HCT116 (cell line): ENCODE measurements around the gene GNG12. TPM values are rescaled to one million over a fixed set of nuclear protein-coding genes. Genes with fewer than 3 reads are reported as not detected.

Source experiments
- ATAC-seq: fragments of 200-7000 bp; cut with Tn5 transposase; 2 replicates; pipeline ENCODE4 v1.9.1; 2020; ENCODE audit warnings: mild to moderate bottlenecking, moderate library complexity
- BruUV-seq: library from RNA; stranded (reverse); fragments of 400-500 nt; replicated peaks from 2 replicates; lab custom pipeline; 2021; lab: Mats Ljungman, UMichigan
- CTCF ChIA-PET: fragments of 300-600 bp; sonication (Branson Sonifier 250); formaldehyde crosslinking; loops from one replicate; lab custom pipeline; 2021; ENCODE audit warnings: antibody characterized with exemption; lab: Charles Lee
- POLR2A ChIA-PET: fragments of 300-600, 350-600 bp; sonication (Branson Sonifier 250); formaldehyde crosslinking; loops from one replicate; lab custom pipeline; 2021; ENCODE audit warnings: antibody characterized with exemption; lab: Charles Lee
- RAD21 ChIA-PET, 2 experiments: fragments of 300-600 bp; sonication (Branson Sonifier 250); formaldehyde crosslinking; loops; one replicate each; lab custom pipeline; 2023; ENCODE audit warnings: low total read pairs in 2 of 2; ENCODE audit not compliant: uncharacterized antibody in 2 of 2, unreplicated experiment in 2 of 2, low non-redundant PET in 1 of 2; lab: Charles Lee
- DNase-seq: peaks from one replicate; pipeline ENCODE4 v3.0.0-alpha.2; 2010; ENCODE audit warnings: low read depth, low spot score
- H2AFZ ChIP-seq: fragments of 200-600 bp; shearing (Covaris generic), sonication (generic); 2 replicates; pipeline ENCODE4 v1.6.1; 2017; ENCODE audit warnings: low read depth, mixed run types, mixed read lengths, antibody characterized with exemption, low read length; ENCODE audit not compliant: poor library complexity, severe bottlenecking
- H3K27ac ChIP-seq: 2 replicates; pipeline ENCODE4 v1.5.1; 2012; ENCODE audit warnings: low read depth, low read length
- H3K27me3 ChIP-seq: fragments of 200-600 bp; sonication (generic); 2 replicates; pipeline ENCODE4 v1.6.1; 2016; ENCODE audit warnings: mixed run types, low read length, mixed read lengths; ENCODE audit not compliant: insufficient read depth
- H3K36me3 ChIP-seq, 2 experiments: fragments of 200-500 bp in 1 of 2; fragments of 200-600 bp in 1 of 2; sonication (Bioruptor generic) in 1 of 2; sonication (generic) in 1 of 2; 2 replicates each; pipeline versions ENCODE4 v1.5.1 to v1.6.1; 2014 to 2016; ENCODE audit warnings: low read length in 2 of 2, inconsistent platforms in 1 of 2, mixed read lengths in 1 of 2, mixed run types in 1 of 2; ENCODE audit not compliant: insufficient read depth in 2 of 2, control insufficient read depth in 1 of 2
- H3K4me1 ChIP-seq, 2 experiments: fragments of 200-600 bp in 1 of 2; sonication (generic) in 1 of 2; 2 replicates each; pipeline versions ENCODE4 v1.5.1 to v1.6.1; 2012 to 2017; ENCODE audit warnings: low read length in 2 of 2, inconsistent platforms in 1 of 2, mild to moderate bottlenecking in 1 of 2, mixed read lengths in 1 of 2, mixed run types in 1 of 2, moderate library complexity in 1 of 2; ENCODE audit not compliant: insufficient read depth in 2 of 2, control insufficient read depth in 1 of 2
- H3K4me2 ChIP-seq: fragments of 200-600 bp; sonication (generic); 2 replicates; pipeline ENCODE4 v1.6.1; 2017; ENCODE audit warnings: mixed run types, low read length, mixed read lengths
- H3K4me3 ChIP-seq, 2 experiments: fragments of 200-600 bp in 1 of 2; sonication (generic) in 1 of 2; replicated peaks in 1 of 2; 2 replicates each; pipeline ENCODE4 v1.5.1; 2011 to 2016; ENCODE audit warnings: low read length in 2 of 2, control low read depth in 1 of 2, low read depth in 1 of 2, mild to moderate bottlenecking in 1 of 2, mixed read lengths in 1 of 2, mixed run types in 1 of 2
- H3K79me2 ChIP-seq: fragments of 200-600 bp; sonication (generic); 2 replicates; pipeline ENCODE4 v1.6.1; 2017; ENCODE audit warnings: mild to moderate bottlenecking, mixed run types, low read length, moderate library complexity, mixed read lengths; ENCODE audit not compliant: insufficient read depth
- H3K9ac ChIP-seq: fragments of 200-600 bp; sonication (generic); 2 replicates; pipeline ENCODE4 v1.6.1; 2016; ENCODE audit warnings: low read length, mixed read lengths
- H3K9me2 ChIP-seq: fragments of 200-600 bp; sonication (generic), shearing (Covaris generic); 2 replicates; pipeline ENCODE4 v1.6.1; 2017; ENCODE audit warnings: mixed run types, mild to moderate bottlenecking, moderate library complexity; ENCODE audit not compliant: insufficient read depth
- H3K9me3 ChIP-seq, 2 experiments: fragments of 200-500 bp in 1 of 2; fragments of 200-600 bp in 1 of 2; sonication (Bioruptor generic) in 1 of 2; sonication (generic) in 1 of 2; 2 replicates each; pipeline ENCODE4 v1.6.1; 2014 to 2017; ENCODE audit warnings: low read length in 2 of 2, mixed read lengths in 2 of 2, inconsistent platforms in 1 of 2, low read depth in 1 of 2, mild to moderate bottlenecking in 1 of 2, mixed run types in 1 of 2, moderate library complexity in 1 of 2; ENCODE audit not compliant: control insufficient read depth in 1 of 2, insufficient read depth in 1 of 2
- H4K20me1 ChIP-seq: fragments of 200-600 bp; sonication (generic), shearing (Covaris generic); 2 replicates; pipeline ENCODE4 v1.6.1; 2017; ENCODE audit warnings: mixed run types, mild to moderate bottlenecking, moderate library complexity; ENCODE audit not compliant: insufficient read depth
- CBX3 ChIP-seq: IDR thresholded peaks from 2 replicates; pipeline ENCODE4 v1.6.1; 2012; ENCODE audit warnings: low read depth
- CEBPB ChIP-seq: IDR thresholded peaks from 2 replicates; pipeline ENCODE4 v1.6.1; 2012; ENCODE audit warnings: low read depth
- EGR1 ChIP-seq: IDR thresholded peaks from 2 replicates; pipeline ENCODE4 v1.6.1; 2012; ENCODE audit warnings: low read depth
- ELF1 ChIP-seq: IDR thresholded peaks from 2 replicates; pipeline ENCODE4 v1.6.1; 2012; ENCODE audit warnings: low read depth, borderline replicate concordance
- EZH2 ChIP-seq: fragments of 200-600 bp; sonication (generic); IDR thresholded peaks from 2 replicates; pipeline ENCODE4 v1.6.1; 2017; ENCODE audit warnings: antibody characterized with exemption, mixed run types
- EZH2phosphoT487 ChIP-seq: fragments of 200-600 bp; IDR thresholded peaks from 2 replicates; pipeline ENCODE4 v1.6.1; 2018; ENCODE audit warnings: antibody characterized with exemption, borderline replicate concordance
- FOSL1 ChIP-seq: IDR thresholded peaks from 2 replicates; pipeline ENCODE4 v1.6.1; 2012; ENCODE audit warnings: low read depth
- POLR2A ChIP-seq: IDR thresholded peaks from 2 replicates; pipeline ENCODE4 v1.7.0; 2011; ENCODE audit warnings: borderline replicate concordance; ENCODE audit not compliant: insufficient read depth, insufficient read length; ENCODE audit errors: extremely low read depth
- RAD21 ChIP-seq: IDR thresholded peaks from 2 replicates; pipeline ENCODE4 v1.6.1; 2012; ENCODE audit warnings: low read depth, mild to moderate bottlenecking
- SIN3A ChIP-seq: IDR thresholded peaks from 2 replicates; pipeline ENCODE4 v1.6.1; 2012; ENCODE audit warnings: low read depth
- SRF ChIP-seq: IDR thresholded peaks from 2 replicates; pipeline ENCODE4 v1.6.1; 2012; ENCODE audit warnings: low read depth
- YY1 ChIP-seq: IDR thresholded peaks from 2 replicates; pipeline ENCODE4 v1.6.1; 2011; ENCODE audit warnings: low read length, low read depth, moderate library complexity, mild to moderate bottlenecking; ENCODE audit not compliant: insufficient replicate concordance; ENCODE audit errors: extremely low read depth
- ZFX ChIP-seq: fragments of 450-650 bp; IDR thresholded peaks from 2 replicates; pipeline ENCODE4 v1.6.1; 2017
- ZNF274 ChIP-seq: fragments of 200-500 bp; sonication (Bioruptor generic); IDR thresholded peaks from 2 replicates; pipeline ENCODE4 v1.6.1; 2014; ENCODE audit warnings: mild to moderate bottlenecking, low read depth, low read length, inconsistent platforms
- intact Hi-C: fragments of 100-400 bp; cut with micrococcal nuclease; formaldehyde crosslinking; loops from 2 replicates; pipeline ENCODE4 v1.10.0; 2022
- total RNA-seq: library from RNA; stranded (reverse); gene quantifications from one replicate; pipeline ENCODE4 v1.2.1, GENCODE V29; 2021; ENCODE audit not compliant: unreplicated experiment
- TF ChIP-seq, protein P1 (sequence below): IDR thresholded peaks from 2 replicates; pipeline ENCODE4 v1.6.1; 2011; ENCODE audit warnings: mild to moderate bottlenecking, low read length, moderate library complexity; ENCODE audit not compliant: insufficient replicate concordance; ENCODE audit errors: extremely low read depth
- TF ChIP-seq, protein P2 (sequence below), 3 experiments: fragments of 200-600 bp in 1 of 3; sonication (generic) in 1 of 3; IDR thresholded peaks in 2 of 3; conservative IDR thresholded peaks in 1 of 3; 2 replicates each; pipeline ENCODE4 v1.5.1; 2012 to 2017; ENCODE audit warnings: low read depth in 2 of 3, low read length in 2 of 3, antibody characterized with exemption in 1 of 3, borderline replicate concordance in 1 of 3, control low read depth in 1 of 3, mild to moderate bottlenecking in 1 of 3, mixed read lengths in 1 of 3, mixed run types in 1 of 3, moderate library complexity in 1 of 3; ENCODE audit not compliant: insufficient read depth in 1 of 3
- TF ChIP-seq, protein P3 (sequence below): IDR thresholded peaks from 2 replicates; pipeline ENCODE4 v1.6.1; 2012; ENCODE audit warnings: low read depth

GNG12 gene
- total RNA-seq, 1 experiment from 2014 or later = 49.6 TPM

DNA sequence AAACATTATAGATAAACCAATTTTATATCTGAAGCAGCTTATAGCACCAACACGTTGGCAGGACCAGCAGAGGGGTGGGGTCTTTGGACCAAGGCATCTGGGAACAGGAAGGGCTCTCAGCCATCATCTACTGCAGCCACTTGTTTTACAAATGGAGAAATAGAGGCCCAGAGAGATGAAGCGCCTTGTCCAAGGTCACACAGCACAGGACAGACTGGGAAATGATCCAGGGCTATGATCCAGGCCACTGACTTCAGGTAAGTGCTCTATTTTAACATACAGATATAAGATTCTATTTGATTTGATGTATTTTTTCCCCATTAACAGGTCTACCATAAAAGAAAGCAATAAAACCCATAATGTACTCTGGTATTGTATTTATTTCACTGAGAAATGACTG, 131.4 kb downstream of the GNG12 start:
- H2AFZ ChIP-seq = no peak overlapping the region
- peaks cover 33 to 38% of the 10 kb centered on the region in 2 experiments for H3K4me1 ChIP-seq
- H3K4me2 ChIP-seq = peak overlapping the region; percentile 61
- ATAC-seq (no peak), DNase-seq (no peak)
- no peaks in the 10 kb centered on the region for H3K9me3 ChIP-seq
- peak overlapping the region; percentile 47; the same call in 1 of the 2 replicates for H3K9ac ChIP-seq
- H4K20me1 ChIP-seq = no peaks in the 10 kb centered on the region
- no peaks in the 10 kb centered on the region for H3K27me3 ChIP-seq
- POLR2A ChIA-PET = interaction anchor here (1.3 to 3.8 kb wide), 2 partner anchors 15 to 58 kb away, joined by 3 to 50 read pairs; partner anchors contain the start of gene GADD45A
- intact Hi-C loops = no loop called here
- H3K4me3 ChIP-seq = no peak overlapping the region
- no peaks in the 10 kb centered on the region for H3K79me2 ChIP-seq
- CTCF ChIA-PET = interaction anchor here (2.6 to 3.0 kb wide), 2 partner anchors 9 to 58 kb away, joined by 12 to 17 read pairs; no protein-coding TSS in a partner anchor
- TF ChIP-seq YY1 (no peak), POLR2A (no peak), EZH2 (no peak), SIN3A (no peak), EZH2phosphoT487 (no peak), FOSL1 (no peak), ELF1 (no peak), CEBPB (no peak), CBX3 (no peak), ZNF274 (no peak), ZFX (no peak), EGR1 (no peak), RAD21 (no peak), SRF (no peak)
- TF ChIP-seq, protein P1, sequence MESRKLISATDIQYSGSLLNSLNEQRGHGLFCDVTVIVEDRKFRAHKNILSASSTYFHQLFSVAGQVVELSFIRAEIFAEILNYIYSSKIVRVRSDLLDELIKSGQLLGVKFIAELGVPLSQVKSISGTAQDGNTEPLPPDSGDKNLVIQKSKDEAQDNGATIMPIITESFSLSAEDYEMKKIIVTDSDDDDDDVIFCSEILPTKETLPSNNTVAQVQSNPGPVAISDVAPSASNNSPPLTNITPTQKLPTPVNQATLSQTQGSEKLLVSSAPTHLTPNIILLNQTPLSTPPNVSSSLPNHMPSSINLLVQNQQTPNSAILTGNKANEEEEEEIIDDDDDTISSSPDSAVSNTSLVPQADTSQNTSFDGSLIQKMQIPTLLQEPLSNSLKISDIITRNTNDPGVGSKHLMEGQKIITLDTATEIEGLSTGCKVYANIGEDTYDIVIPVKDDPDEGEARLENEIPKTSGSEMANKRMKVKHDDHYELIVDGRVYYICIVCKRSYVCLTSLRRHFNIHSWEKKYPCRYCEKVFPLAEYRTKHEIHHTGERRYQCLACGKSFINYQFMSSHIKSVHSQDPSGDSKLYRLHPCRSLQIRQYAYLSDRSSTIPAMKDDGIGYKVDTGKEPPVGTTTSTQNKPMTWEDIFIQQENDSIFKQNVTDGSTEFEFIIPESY = no peak
- TF ChIP-seq, protein P2, sequence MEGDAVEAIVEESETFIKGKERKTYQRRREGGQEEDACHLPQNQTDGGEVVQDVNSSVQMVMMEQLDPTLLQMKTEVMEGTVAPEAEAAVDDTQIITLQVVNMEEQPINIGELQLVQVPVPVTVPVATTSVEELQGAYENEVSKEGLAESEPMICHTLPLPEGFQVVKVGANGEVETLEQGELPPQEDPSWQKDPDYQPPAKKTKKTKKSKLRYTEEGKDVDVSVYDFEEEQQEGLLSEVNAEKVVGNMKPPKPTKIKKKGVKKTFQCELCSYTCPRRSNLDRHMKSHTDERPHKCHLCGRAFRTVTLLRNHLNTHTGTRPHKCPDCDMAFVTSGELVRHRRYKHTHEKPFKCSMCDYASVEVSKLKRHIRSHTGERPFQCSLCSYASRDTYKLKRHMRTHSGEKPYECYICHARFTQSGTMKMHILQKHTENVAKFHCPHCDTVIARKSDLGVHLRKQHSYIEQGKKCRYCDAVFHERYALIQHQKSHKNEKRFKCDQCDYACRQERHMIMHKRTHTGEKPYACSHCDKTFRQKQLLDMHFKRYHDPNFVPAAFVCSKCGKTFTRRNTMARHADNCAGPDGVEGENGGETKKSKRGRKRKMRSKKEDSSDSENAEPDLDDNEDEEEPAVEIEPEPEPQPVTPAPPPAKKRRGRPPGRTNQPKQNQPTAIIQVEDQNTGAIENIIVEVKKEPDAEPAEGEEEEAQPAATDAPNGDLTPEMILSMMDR (IDR thresholded peaks at IDR 0.05 in 2 of 3, conservative IDR thresholded peaks at IDR 0.05 in 1 of 3; ENCODE audit: borderline replicate concordance in 1 of 3, insufficient read depth in 1 of 3, low read depth in 2 of 3, low read length in 2 of 3) = no peak
- TF ChIP-seq, protein P3, sequence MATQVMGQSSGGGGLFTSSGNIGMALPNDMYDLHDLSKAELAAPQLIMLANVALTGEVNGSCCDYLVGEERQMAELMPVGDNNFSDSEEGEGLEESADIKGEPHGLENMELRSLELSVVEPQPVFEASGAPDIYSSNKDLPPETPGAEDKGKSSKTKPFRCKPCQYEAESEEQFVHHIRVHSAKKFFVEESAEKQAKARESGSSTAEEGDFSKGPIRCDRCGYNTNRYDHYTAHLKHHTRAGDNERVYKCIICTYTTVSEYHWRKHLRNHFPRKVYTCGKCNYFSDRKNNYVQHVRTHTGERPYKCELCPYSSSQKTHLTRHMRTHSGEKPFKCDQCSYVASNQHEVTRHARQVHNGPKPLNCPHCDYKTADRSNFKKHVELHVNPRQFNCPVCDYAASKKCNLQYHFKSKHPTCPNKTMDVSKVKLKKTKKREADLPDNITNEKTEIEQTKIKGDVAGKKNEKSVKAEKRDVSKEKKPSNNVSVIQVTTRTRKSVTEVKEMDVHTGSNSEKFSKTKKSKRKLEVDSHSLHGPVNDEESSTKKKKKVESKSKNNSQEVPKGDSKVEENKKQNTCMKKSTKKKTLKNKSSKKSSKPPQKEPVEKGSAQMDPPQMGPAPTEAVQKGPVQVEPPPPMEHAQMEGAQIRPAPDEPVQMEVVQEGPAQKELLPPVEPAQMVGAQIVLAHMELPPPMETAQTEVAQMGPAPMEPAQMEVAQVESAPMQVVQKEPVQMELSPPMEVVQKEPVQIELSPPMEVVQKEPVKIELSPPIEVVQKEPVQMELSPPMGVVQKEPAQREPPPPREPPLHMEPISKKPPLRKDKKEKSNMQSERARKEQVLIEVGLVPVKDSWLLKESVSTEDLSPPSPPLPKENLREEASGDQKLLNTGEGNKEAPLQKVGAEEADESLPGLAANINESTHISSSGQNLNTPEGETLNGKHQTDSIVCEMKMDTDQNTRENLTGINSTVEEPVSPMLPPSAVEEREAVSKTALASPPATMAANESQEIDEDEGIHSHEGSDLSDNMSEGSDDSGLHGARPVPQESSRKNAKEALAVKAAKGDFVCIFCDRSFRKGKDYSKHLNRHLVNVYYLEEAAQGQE = no peak
- H3K27ac ChIP-seq = no peak overlapping the region
- no peaks in the 10 kb centered on the region for H3K9me2 ChIP-seq
- no TSS peak for BruUV-seq
- RAD21 ChIA-PET = no interaction called here
- H3K36me3 ChIP-seq = no peaks in the 10 kb centered on the region
